Fibroblast of the conjunctiva (primary cell): Measurements from ENCODE around the gene OR10K2.
"Not testable (repeated sequence)": the region's sequence is repeated elsewhere in the genome, so short reads cannot be mapped to it uniquely, and the experiment has no call there.

ENCODE experiments used
- DNase-seq: peaks from one replicate; pipeline ENCODE4 v3.0.0-alpha.2; 2010; ENCODE audit warnings: low read depth

Gene OR10K2

DNA sequence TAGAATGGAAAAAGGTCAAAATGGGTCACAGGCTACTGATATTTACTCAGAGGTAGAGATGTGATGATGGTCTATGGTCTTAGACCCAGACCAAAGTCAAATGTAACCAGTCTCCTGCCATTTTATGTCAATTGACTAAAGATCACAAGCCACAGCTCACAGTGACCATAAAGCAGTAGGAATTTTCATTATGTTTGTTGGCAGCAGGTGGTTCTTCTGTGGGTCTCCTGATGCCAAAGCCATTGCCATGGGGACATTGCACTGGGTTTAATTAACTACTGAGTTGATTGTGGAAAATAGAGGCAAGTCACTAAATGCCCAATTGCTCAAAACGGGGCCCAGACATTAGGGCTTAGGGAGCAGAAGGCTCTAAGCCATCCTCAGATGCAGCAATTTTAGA is at the start of gene OR10K2:
OR10K2 (minus strand) TSS at position 101 of the 400 bp plus-strand sequence. CDS start 5,371 bp downstream, outside the sequence.
- no peak for DNase-seq

- no peak for DNase-seq
Observed at GRCh38 chr1:158471920-158472319, 45.9 kb upstream of the OR10K2 start, which contains the start of gene OR10R2. TSS of gene OR10R2 (plus strand) at chr1:158472220. CDS start at chr1:158472326, 106 bp downstream.

- DNase-seq: no peak
Observed at GRCh38 chr1:158461534-158461933, 35.5 kb upstream of the OR10K2 start, which contains the start of gene OR10K1. TSS of gene OR10K1 (plus strand) at chr1:158461834. CDS start at chr1:158465562, 3,728 bp downstream.

DNA sequence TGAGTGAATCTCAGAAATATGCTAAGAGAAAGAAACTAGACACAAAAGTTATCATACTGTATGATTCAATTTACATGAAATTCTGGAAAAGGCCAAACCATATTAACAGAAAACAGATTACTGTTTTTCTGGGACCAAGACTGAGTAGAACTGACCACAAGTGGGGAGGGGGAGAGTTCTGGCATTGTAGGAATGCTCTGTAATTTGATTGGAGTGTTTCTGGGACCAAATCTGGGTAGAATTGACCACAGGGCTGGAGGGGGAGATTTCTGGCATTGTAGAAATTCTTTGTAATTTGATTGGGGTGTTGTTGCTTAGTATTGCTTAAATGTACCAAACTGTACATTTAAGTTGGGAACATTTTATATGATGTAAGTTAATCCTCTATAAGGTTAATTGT is 32.2 kb upstream of the OR10K2 start:
- no peak for DNase-seq

GRCh38 chr1:158457246-158457645 is 31.2 kb upstream of the OR10K2 start:
- DNase-seq: no peak

- no peak for DNase-seq
Observed at GRCh38 chr1:158454537-158454936, 28.5 kb upstream of the OR10K2 start.

DNA sequence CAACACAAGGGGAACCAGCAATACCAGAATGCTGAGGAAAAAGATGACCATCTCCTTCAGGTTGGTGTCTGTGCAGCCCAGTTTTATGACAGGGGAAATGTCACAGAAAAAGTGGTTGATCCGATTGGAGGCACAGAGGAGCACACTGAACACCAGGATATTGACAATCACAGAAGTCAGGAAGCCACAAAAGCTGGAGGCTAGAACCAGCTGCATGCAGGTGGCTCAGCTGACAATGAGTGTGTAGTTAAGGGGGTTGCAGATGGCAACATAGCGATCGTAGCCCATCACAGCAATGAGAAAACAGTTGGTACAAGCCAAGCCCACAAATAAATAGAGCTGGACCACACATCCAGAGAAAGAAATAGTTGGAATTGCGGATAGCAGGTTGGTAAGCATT is 19.3 kb upstream of the OR10K2 start:
- no peak for DNase-seq

DNA sequence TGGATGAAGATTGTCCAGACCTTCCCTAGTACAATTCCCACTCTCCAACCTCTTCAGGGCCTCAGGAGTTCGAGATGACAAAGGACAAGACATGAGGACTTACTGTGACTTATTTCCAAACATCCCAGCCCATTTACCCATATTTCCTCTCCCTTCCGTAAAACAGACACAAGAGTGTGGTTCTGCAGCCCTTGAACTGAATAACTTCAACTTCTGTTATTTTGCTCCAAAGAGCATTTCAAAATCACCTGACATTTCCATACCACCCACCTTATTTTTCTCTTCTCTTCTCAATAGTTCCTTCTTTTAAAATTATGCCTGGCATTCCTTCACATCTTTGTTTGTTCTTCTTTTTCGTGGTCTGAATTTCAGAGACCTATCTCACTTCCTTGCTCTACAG is 8.7 kb upstream of the OR10K2 start:
- DNase-seq: no peak

DNA sequence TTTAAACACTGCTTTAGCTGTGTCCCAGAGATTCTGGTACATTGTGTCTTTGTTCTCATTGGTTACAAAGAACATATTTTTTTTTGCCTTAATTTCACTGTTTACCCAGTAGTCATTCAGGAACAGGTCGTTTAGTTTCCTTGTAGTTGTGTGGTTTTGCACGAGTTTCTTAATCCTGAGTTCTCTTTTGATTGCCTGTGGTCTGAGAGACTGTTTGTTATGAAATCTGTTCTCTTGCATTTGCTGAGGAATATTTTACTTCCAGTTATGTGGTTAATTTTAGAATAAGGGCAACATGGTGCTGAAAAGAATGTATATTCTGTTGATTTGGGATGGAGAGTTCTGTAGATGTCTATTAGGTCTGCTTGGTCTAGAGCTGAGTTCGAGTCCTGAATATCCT is 4.1 kb upstream of the OR10K2 start:
- DNase-seq: not testable (repeated sequence)

DNA sequence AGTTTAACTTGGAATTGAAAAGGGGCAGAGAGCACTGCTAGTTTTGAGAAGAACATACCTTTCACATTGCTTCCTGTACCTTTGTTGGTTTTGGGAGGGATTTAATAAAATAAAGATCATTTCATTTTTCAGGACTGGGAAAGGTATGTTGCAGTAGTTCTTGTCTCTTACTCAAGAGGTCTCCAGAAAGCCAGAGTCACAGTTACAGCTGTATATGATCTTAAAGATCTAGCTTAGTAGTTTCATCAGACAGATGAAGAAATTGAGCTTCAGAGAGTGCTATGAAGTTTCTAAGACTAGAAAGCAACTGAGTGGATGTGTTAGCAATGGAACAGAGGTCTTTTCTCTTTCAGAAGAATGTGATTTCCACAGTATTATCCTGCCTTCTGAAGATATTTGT is 1.0 kb downstream of the OR10K2 start:
- no peak for DNase-seq

DNA sequence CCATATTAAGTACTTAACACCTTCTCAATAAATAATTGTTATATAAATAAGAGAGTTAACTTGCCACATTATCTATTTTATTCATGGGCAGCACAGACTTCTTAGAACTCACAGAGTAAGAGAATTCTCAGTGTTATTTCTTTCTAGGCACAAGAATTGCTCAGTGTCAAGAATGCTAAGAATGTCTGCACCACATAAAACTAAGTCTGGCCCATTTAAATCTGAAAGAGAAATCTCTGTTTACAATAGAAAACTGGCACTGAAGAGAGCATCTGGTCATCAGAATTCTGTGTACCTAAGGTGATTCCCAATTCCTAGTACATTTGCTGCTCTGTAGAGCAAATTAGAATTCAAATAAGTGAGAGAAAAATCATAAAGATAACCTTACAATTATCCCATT is 3.8 kb downstream of the OR10K2 start:
- DNase-seq: no peak

- no peak for DNase-seq
Observed at GRCh38 chr1:158417586-158417985, 8.5 kb downstream of the OR10K2 start.

DNA sequence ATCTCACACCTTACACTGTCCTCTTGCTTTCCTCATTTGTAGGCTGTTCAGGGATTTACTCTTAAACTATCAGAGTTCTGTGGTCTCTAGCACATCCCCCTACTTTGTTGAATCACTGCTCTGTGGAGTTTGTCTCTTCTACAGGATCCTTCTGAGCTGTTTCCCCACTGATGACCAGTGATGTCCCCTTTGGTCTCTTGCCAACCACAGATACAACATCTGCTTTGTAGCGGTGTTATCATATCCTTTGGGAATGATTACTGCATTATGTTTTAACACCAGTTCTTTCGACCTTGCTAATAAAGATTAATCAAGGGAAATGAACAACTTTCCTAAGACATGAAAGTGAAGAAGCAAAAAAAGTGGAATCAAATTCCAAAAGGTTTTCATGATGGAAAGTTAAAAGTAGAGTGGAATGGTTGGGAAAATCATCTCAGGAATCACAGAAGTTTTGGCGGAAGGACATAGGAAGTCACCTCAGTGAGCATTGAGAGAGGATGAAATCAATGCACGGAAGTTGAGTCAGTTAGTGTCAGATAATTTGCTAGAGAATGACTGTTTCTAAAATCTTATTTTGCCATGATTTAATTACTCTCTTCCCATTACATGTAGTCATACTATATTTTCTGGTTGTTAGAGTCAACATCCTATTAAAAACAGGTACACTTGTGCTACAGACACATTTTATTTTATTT is 11.2 kb downstream of the OR10K2 start:
- no peak for DNase-seq

- DNase-seq: no peak
Observed at GRCh38 chr1:158407092-158407491, 18.9 kb downstream of the OR10K2 start.

GRCh38 chr1:158400871-158401270 is 25.2 kb downstream of the OR10K2 start:
- no peak for DNase-seq

- DNase-seq: no peak
Observed at GRCh38 chr1:158398818-158399514, 27.1 kb downstream of the OR10K2 start, which contains the start of gene OR10T2. TSS of gene OR10T2 (minus strand) at chr1:158399466. CDS start at chr1:158399466, 0 bp downstream.

DNA sequence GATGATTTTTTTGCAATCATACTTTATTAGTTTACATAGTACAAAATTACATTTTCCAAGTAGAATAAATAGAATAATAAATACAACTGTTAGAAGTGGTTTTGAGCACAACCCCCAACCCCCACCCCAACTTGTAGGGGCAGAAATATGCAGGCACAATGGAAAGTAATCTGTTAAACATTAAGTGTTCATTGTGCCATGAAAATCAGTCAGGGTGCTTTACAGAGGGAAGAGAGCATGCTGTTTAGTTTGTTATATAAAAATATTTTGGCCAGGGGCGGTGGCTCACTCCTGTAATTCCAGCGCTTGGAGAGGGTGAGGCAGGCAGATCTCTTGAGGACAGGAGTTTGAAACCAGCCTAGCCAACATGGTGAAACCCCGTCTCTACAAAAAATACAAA is 29.4 kb downstream of the OR10K2 start:
- DNase-seq: no peak

DNA sequence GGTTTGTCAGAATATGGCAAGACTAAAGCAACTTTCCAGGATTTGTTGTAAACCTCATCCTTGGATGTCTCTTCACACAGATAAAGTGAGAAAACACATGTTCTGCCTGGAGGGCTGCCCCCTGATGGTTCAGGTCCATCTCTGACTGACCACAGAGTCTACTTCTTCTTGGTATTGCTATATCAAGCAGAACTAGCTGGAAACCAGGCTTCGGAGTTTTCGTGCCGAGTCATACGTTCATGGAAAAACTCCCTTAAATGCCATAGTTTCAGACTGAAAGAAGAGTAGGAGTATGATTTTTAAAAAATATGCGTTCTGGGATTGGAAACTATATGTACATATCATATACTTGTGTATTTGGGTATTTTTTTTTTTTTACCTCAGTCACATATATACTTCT is 32.6 kb downstream of the OR10K2 start:
- DNase-seq: no peak

DNA sequence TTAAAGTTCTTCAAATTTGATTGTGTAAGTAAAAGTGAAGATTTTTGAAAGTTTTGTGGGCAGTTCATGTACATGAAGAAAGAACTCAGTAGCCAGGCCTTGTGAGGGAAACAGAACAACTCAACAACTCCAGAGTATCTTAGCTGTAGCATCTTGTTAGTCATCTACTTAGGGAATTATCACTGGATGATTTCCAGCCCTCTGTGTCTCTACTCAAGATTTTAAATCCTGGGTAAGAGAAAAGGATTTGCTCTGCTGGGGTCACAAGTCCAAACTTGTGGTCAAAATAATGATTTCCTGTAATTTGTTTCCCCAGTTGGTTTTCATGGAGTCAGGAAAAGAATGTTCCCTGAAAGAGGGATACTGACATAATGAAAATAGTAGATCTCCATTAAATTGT is 34.9 kb downstream of the OR10K2 start:
- no peak for DNase-seq

- DNase-seq: no peak
Observed at GRCh38 chr1:158390331-158390730, 35.7 kb downstream of the OR10K2 start.

DNA sequence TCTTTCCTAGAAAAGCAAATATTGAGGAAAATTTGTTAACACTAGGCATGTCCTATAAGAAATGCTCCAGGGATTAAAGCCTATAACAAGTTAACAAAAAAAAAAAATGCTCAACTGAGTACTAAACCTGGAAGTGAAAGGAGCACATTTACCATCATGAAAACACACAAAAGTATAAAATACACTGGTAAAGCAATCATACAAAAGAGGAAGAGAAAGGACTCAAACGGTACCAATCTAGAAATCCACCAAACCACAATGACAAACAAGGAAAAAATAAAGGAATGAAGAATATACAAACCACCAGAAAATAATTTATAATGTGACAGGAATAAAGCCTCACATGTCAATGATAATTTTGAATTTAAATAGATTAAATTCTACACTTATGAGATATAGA is 51.2 kb downstream of the OR10K2 start:
- DNase-seq: no peak

GRCh38 chr1:158374101-158374500 is 51.9 kb downstream of the OR10K2 start:
- not testable (repeated sequence) for DNase-seq

- DNase-seq: no peak
Observed at GRCh38 chr1:158371188-158371953, 54.7 kb downstream of the OR10K2 start.
